ENCODE measurements around the gene ZBTB7C. TPM values are rescaled to one million over a fixed set of nuclear protein-coding genes. Genes with fewer than 3 reads are reported as not detected.

The ZBTB7C gene
- total and polyA plus RNA-seq, 9 of the 15 experiments (the other 6 are each of a cell fraction or from before 2014, with no cell fraction given), result not detected

GRCh38 chr18:48390641-48391040 is 18.5 kb downstream of the ZBTB7C start:
- Histone ChIP-seq H3K27me3 (ENCODE audit: control insufficient read depth in 2 of 2, insufficient read depth in 2 of 2, low read length in 2 of 2) (peaks cover 0 to 6% of the 10 kb centered on the region in 2 experiments; a peak in 2 of 5 replicates), H4K20me1 (replicated peaks; ENCODE audit: control insufficient read depth, insufficient read depth, low read length) (no peaks in the 10 kb centered on the region), H3K4me3 (no peak overlapping the region), H3K79me2 (ENCODE audit: control insufficient read depth, insufficient read depth, low read length) (no peaks in the 10 kb centered on the region), H3K9me3 (replicated peaks; ENCODE audit: control insufficient read depth, insufficient read depth, low read depth, low read length) (no peaks in the 10 kb centered on the region), H3K4me1 (replicated peaks in 1 of 2; ENCODE audit: control insufficient read depth in 2 of 2, insufficient read depth in 2 of 2, low read length in 2 of 2) (no peaks in the 10 kb centered on the region), H3K27ac (ENCODE audit: extremely low read depth, low read depth, low read length) (no peak overlapping the region), H3K9ac (ENCODE audit: insufficient read depth in 1 of 2, low read depth in 2 of 2, low read length in 2 of 2) (no peak overlapping the region), H3K36me3 (ENCODE audit: control insufficient read depth, insufficient read depth, low read length) (no peaks in the 10 kb centered on the region), H2AFZ (ENCODE audit: low read depth, low read length) (no peak overlapping the region), H3K4me2 (ENCODE audit: insufficient read depth, low read length) (no peak overlapping the region), H3K9me1 (ENCODE audit: control insufficient read depth, insufficient read depth, low read length) (no peaks in the 10 kb centered on the region)
- POLR2A ChIA-PET, result no interaction called here
- no TSS peak for BruUV-seq (replicated peaks)
- ATAC-seq (no peak), DNase-seq (ENCODE audit: extremely low read depth in 1 of 4, low spot score in 3 of 4) (no peak), FAIRE-seq (no peak)
- intact Hi-C loops (cut with micrococcal nuclease), result no loop called here
- 0% methylated on average over 5 of the region's 5 CpGs for WGBS (ENCODE audit: insufficient coverage, low coverage, missing lambda C conversion rate)
- in situ Hi-C loops (cut with MboI), result no loop called here
- no peak for TF ChIP-seq PML (IDR thresholded peaks at IDR 0.05; ENCODE audit: low read length)
- no peak for TF ChIP-seq MEIS2 (IDR thresholded peaks at IDR 0.05; ENCODE audit: partially characterized antibody)
- no peak for TF ChIP-seq SMAD3 (CRISPR knock-in tag; conservative IDR thresholded peaks at IDR 0.05)
- no peak for TF ChIP-seq ZNF586 (CRISPR knock-in tag; conservative IDR thresholded peaks at IDR 0.05)
- TF ChIP-seq TSC22D4 (tag; IDR thresholded peaks at IDR 0.05), result no peak
- TF ChIP-seq E2F6 (IDR thresholded peaks at IDR 0.05; ENCODE audit: borderline replicate concordance in 1 of 2, extremely low read depth in 1 of 2, insufficient read depth in 1 of 2, insufficient read length in 1 of 2, low read depth in 1 of 2, low read length in 1 of 2, poor library complexity in 1 of 2, severe bottlenecking in 1 of 2), result no peak
- no peak for TF ChIP-seq ZNF57 (CRISPR knock-in tag; IDR thresholded peaks at IDR 0.05)
- no peak for TF ChIP-seq TCF15 (CRISPR knock-in tag; IDR thresholded peaks at IDR 0.05)
- TF ChIP-seq ZBTB43 (CRISPR knock-in tag; IDR thresholded peaks at IDR 0.05), result no peak
- TF ChIP-seq LARP7 (IDR thresholded peaks at IDR 0.05), result no peak
- TF ChIP-seq SMARCA4 (IDR thresholded peaks at IDR 0.05), result no peak
- TF ChIP-seq NCOR1 (IDR thresholded peaks at IDR 0.05), result no peak
- TF ChIP-seq ZNF444 (CRISPR knock-in tag; IDR thresholded peaks at IDR 0.05), result no peak
- no peak for TF ChIP-seq NFE2L1 (tag; IDR thresholded peaks at IDR 0.05; ENCODE audit: borderline replicate concordance, low read depth)
- TF ChIP-seq MED1 (CRISPR knock-in tag; IDR thresholded peaks at IDR 0.05; ENCODE audit: borderline replicate concordance), result no peak
- TF ChIP-seq ZNF512 (tag; IDR thresholded peaks at IDR 0.05), result no peak
- TF ChIP-seq IRF9 (tag; IDR thresholded peaks at IDR 0.05), result no peak
- TF ChIP-seq EP400 (IDR thresholded peaks at IDR 0.05), result no peak
- CTCF ChIA-PET (ENCODE audit: low intra/inter-chr PET ratio), result no interaction called here

Data from K562 (cell line).